OCI-LY7 (cell line): ENCODE measurements around the gene CNKSR3. TPM values are rescaled to one million over a fixed set of nuclear protein-coding genes. Genes with fewer than 3 reads are reported as not detected.

Experiments
- BruUV-seq: library from RNA; stranded (reverse); fragments of 400-500 nt; replicated peaks from 2 replicates; lab custom pipeline; 2021; lab: Mats Ljungman, UMichigan
- CTCF ChIA-PET: fragments of 300-600 bp; sonication (Branson Sonifier 250); formaldehyde crosslinking; loops from one replicate; lab custom pipeline; 2022; ENCODE audit warnings: antibody characterized with exemption; ENCODE audit not compliant: unreplicated experiment; lab: Charles Lee
- POLR2A ChIA-PET: fragments of 300-600 bp; sonication (Branson Sonifier 250); formaldehyde crosslinking; loops from one replicate; lab custom pipeline; 2022; ENCODE audit warnings: antibody characterized with exemption; lab: Charles Lee
- DNase-seq: peaks from one replicate; pipeline ENCODE4 v3.0.0-alpha.2; 2015; ENCODE audit warnings: low spot score
- H2AFZ ChIP-seq: fragments of 200-600 bp; sonication (generic), shearing (Covaris generic); 2 replicates; pipeline ENCODE4 v1.6.1; 2014; ENCODE audit warnings: mild to moderate bottlenecking, antibody characterized with exemption, low read length, moderate library complexity
- H3K27ac ChIP-seq: fragments of 200-600 bp; sonication (generic); 2 replicates; pipeline ENCODE4 v1.5.1; 2014; ENCODE audit warnings: mixed run types, low read depth, mild to moderate bottlenecking, moderate library complexity, low read length, inconsistent platforms; ENCODE audit not compliant: poor library complexity, severe bottlenecking
- H3K36me3 ChIP-seq: fragments of 200-600 bp; sonication (generic); 2 replicates; pipeline ENCODE4 v1.6.1; 2014; ENCODE audit warnings: mild to moderate bottlenecking, antibody characterized with exemption, low read length, moderate library complexity, mixed read lengths; ENCODE audit not compliant: insufficient read depth
- H3K4me1 ChIP-seq: fragments of 200-600 bp; sonication (generic); 2 replicates; pipeline ENCODE4 v1.5.1; 2014; ENCODE audit warnings: mild to moderate bottlenecking, low read length; ENCODE audit not compliant: insufficient read depth, poor library complexity, severe bottlenecking
- H3K4me2 ChIP-seq: fragments of 200-600 bp; sonication (generic); 2 replicates; pipeline ENCODE4 v1.6.1; 2014; ENCODE audit warnings: mild to moderate bottlenecking, low read length
- H3K4me3 ChIP-seq: fragments of 200-600 bp; sonication (generic); 2 replicates; pipeline ENCODE4 v1.5.1; 2014; ENCODE audit warnings: mild to moderate bottlenecking, low read depth, low read length; ENCODE audit not compliant: poor library complexity, severe bottlenecking
- H3K79me2 ChIP-seq: fragments of 200-600 bp; sonication (generic); 2 replicates; pipeline ENCODE4 v1.6.1; 2016; ENCODE audit warnings: low read depth, mild to moderate bottlenecking, low read length, moderate library complexity, mixed read lengths; ENCODE audit not compliant: insufficient read depth
- H3K9me2 ChIP-seq: fragments of 200-600 bp; sonication (generic); 2 replicates; pipeline ENCODE4 v1.6.1; 2016; ENCODE audit warnings: mild to moderate bottlenecking, low read length, mixed read lengths; ENCODE audit not compliant: insufficient read depth
- H3K9me3 ChIP-seq: fragments of 200-600 bp; sonication (generic); 2 replicates; pipeline ENCODE4 v1.6.1; 2014; ENCODE audit warnings: mild to moderate bottlenecking, mixed run types, low read length, mixed read lengths
- H4K20me1 ChIP-seq: fragments of 200-600 bp; sonication (generic); 2 replicates; pipeline ENCODE4 v1.6.1; 2014; ENCODE audit warnings: mild to moderate bottlenecking, antibody characterized with exemption, low read length, moderate library complexity, mixed read lengths; ENCODE audit not compliant: insufficient read depth
- CTCF ChIP-seq: fragments of 200-600 bp; sonication (generic); conservative IDR thresholded peaks from 2 replicates; pipeline ENCODE4 v1.5.1; 2014; ENCODE audit warnings: mild to moderate bottlenecking, antibody characterized with exemption, low read length, moderate library complexity, mixed read lengths
- EZH2phosphoT487 ChIP-seq: fragments of 200-600 bp; sonication (generic); IDR thresholded peaks from 2 replicates; pipeline ENCODE4 v1.6.1; 2018; ENCODE audit warnings: low read depth, borderline replicate concordance, mild to moderate bottlenecking, mixed run types, antibody characterized with exemption, low read length, moderate library complexity, mixed read lengths
- intact Hi-C: fragments of 100-400 bp; cut with micrococcal nuclease; formaldehyde crosslinking; loops from one replicate; pipeline ENCODE4 v1.10.0; 2022; ENCODE audit not compliant: unreplicated experiment
- total RNA-seq, 2 experiments: library from RNA; depleted of rRNA in 1 of 2; stranded (reverse); fragments of >200 nt in 1 of 2; shearing (Covaris generic) in 1 of 2; gene quantifications; 2 replicates each; pipeline ENCODE4 v1.2.3, GENCODE V29; 2014 to 2022

CNKSR3 gene
- total RNA-seq, 2 experiments from 2014 or later, result not detected

GRCh38 chr6:154471609-154472362, 38.7 kb downstream of the CNKSR3 start:
- TF ChIP-seq EZH2phosphoT487, result no peak
- no peak for TF ChIP-seq CTCF
- Histone ChIP-seq H3K4me1 (no peaks in the 10 kb centered on the region), H3K4me3 (no peak overlapping the region), H3K36me3 (no peaks in the 10 kb centered on the region), H4K20me1 (no peaks in the 10 kb centered on the region), H2AFZ (no peak overlapping the region), H3K27ac (no peak overlapping the region), H3K9me3 (peaks cover 6% of the 10 kb centered on the region; the same call in 1 of the 2 replicates), H3K79me2 (no peaks in the 10 kb centered on the region), H3K9me2 (no peaks in the 10 kb centered on the region), H3K4me2 (no peak overlapping the region)
- ChIA-PET POLR2A (no interaction called here), CTCF (no interaction called here)
- DNase-seq, result no peak
- intact Hi-C loops, result no loop called here
- no TSS peak for BruUV-seq

GRCh38 chr6:154469306-154469935, 41.1 kb downstream of the CNKSR3 start:
- intact Hi-C loops, result no loop called here
- DNase-seq, result no peak
- ChIA-PET CTCF (no interaction called here), POLR2A (no interaction called here)
- H3K36me3 ChIP-seq, result no peaks in the 10 kb centered on the region
- no peaks in the 10 kb centered on the region for H3K9me2 ChIP-seq
- no peaks in the 10 kb centered on the region for H3K4me1 ChIP-seq
- H2AFZ ChIP-seq, result no peak overlapping the region
- H3K79me2 ChIP-seq, result no peaks in the 10 kb centered on the region
- no peak overlapping the region for H3K4me2 ChIP-seq
- H3K27ac ChIP-seq, result no peak overlapping the region
- peaks cover 6% of the 10 kb centered on the region; the same call in 1 of the 2 replicates for H3K9me3 ChIP-seq
- BruUV-seq, result no TSS peak
- no peaks in the 10 kb centered on the region for H4K20me1 ChIP-seq
- TF ChIP-seq EZH2phosphoT487, result no peak
- no peak for TF ChIP-seq CTCF
- no peak overlapping the region for H3K4me3 ChIP-seq

GRCh38 chr6:154468760-154469159, 41.7 kb downstream of the CNKSR3 start:
- H3K27ac ChIP-seq, result no peak overlapping the region
- no peak for DNase-seq
- H3K4me3 ChIP-seq, result no peak overlapping the region
- no TSS peak for BruUV-seq
- H3K4me1 ChIP-seq, result no peaks in the 10 kb centered on the region
- H3K4me2 ChIP-seq, result no peak overlapping the region
- intact Hi-C loops, result no loop called here
- TF ChIP-seq EZH2phosphoT487 (no peak), CTCF (no peak)
- H3K9me3 ChIP-seq, result peaks cover 6% of the 10 kb centered on the region; the same call in 1 of the 2 replicates
- ChIA-PET POLR2A (no interaction called here), CTCF (no interaction called here)
- no peak overlapping the region for H2AFZ ChIP-seq
- no peaks in the 10 kb centered on the region for H3K36me3 ChIP-seq
- H4K20me1 ChIP-seq, result no peaks in the 10 kb centered on the region
- no peaks in the 10 kb centered on the region for H3K9me2 ChIP-seq
- H3K79me2 ChIP-seq, result no peaks in the 10 kb centered on the region
